ENCODE measurements around the gene PCMT1.

- TF ChIP-seq POLR2A (IDR thresholded peaks at IDR 0.05; ENCODE audit: low read depth, low read length) (no peak), FOXM1 (IDR thresholded peaks at IDR 0.05; ENCODE audit: low read depth, low read length) (no peak), EP300 (IDR thresholded peaks at IDR 0.05; ENCODE audit: borderline replicate concordance in 1 of 2, control insufficient read depth in 1 of 2, low read depth in 2 of 2, low read length in 2 of 2) (no peak)
These were observed 32.2 kb downstream of the PCMT1 start for GRCh38 chr6:149781715-149782114.
